Heart left ventricle (tissue), 13 donors: ENCODE results near the gene NOC3L.
A peak's percentile ranks its signal among the peaks of the same experiment; 100 is the strongest.

Experiments used
- POLR2A ChIP-seq, 2 donors: fragments of 450-650 bp; IDR thresholded peaks; one replicate each; pipeline ENCODE4 v1.6.1; 2017; ENCODE audit warnings: antibody characterized with exemption in 2 of 2, mild to moderate bottlenecking in 2 of 2, moderate library complexity in 2 of 2
- TF ChIP-seq, protein P1 (sequence below), 12 donors: fragments of 200-600 bp; sonication (generic) in 4 of 12; IDR thresholded peaks; one replicate each; pipeline versions ENCODE4 v1.5.0 to v1.8.0; 2018 to 2022; ENCODE audit warnings: antibody characterized with exemption in 12 of 12, mild to moderate bottlenecking in 5 of 12
- donor health status: ischemic (EF 13 %, LVEDD 7.1; RV severe dilation, severe dysfunction).
- donor health status: DM: no; HTN: yes; CAD: no.
- donor health status: DM: no; HTN: no; CAD: no.
- donor health status: ischemic (EF 25% LVEDD 6.9; RV normal size, moderate dysfunction).
- donor health status: ischemic (EF 25% LVEDD 5.7; RV mildly dilated, moderate dysfunction).
- donor health status: ischemic (EF 35%, LVEDD 5.7; RV mildly dilated, moderate dysfunction).
- donor health status: nonischemic (EF 11% LVEDD 7.7; RV severe dilation, severe dysfunction).
- donor health status: DM: yes; HTN: yes; CAD: no.
- donor health status: PGD.
- donor health status: ischemic (EF 29% LVEDD 5.4; RV normal size, mild dysfunction).
- donor health status: nonischemic (EF 23%, LVEDD 6.1; RV moderate dilation, normal function).

DNA sequence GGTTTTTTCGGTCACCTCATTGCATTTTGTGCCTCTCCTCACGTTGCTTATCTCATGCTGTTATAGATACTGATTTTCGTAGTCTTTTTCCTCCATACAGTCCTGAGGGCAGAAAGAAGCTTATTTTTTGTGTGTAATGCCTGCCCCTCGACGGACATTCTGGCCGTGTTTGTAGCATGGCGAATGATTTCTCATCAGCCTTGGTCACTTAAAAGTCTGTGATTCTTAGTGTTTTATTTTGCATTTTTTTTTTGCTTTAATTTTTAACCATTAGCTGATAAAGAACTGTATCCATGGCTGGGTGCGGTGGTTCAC, 469 bp upstream of the NOC3L start:
- TF ChIP-seq, protein P1, sequence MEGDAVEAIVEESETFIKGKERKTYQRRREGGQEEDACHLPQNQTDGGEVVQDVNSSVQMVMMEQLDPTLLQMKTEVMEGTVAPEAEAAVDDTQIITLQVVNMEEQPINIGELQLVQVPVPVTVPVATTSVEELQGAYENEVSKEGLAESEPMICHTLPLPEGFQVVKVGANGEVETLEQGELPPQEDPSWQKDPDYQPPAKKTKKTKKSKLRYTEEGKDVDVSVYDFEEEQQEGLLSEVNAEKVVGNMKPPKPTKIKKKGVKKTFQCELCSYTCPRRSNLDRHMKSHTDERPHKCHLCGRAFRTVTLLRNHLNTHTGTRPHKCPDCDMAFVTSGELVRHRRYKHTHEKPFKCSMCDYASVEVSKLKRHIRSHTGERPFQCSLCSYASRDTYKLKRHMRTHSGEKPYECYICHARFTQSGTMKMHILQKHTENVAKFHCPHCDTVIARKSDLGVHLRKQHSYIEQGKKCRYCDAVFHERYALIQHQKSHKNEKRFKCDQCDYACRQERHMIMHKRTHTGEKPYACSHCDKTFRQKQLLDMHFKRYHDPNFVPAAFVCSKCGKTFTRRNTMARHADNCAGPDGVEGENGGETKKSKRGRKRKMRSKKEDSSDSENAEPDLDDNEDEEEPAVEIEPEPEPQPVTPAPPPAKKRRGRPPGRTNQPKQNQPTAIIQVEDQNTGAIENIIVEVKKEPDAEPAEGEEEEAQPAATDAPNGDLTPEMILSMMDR (IDR thresholded peaks at IDR 0.05): peak in 1 of 12 donors; percentile 8
- TF ChIP-seq POLR2A (IDR thresholded peaks at IDR 0.05): no peak
